Tibial nerve (tissue), 4 donors: ENCODE results near the gene MAGI2. TPM values are rescaled to one million over a fixed set of nuclear protein-coding genes. Genes with fewer than 3 reads are reported as not detected.

Experiments used
- DNase-seq, 2 donors: peaks; one replicate each; pipeline ENCODE4 v3.0.0-alpha.2; 2019; ENCODE audit warnings: low spot score in 2 of 2
- H3K27ac ChIP-seq, 4 donors: fragments of 200-600 bp; sonication (generic) in 3 of 4; one replicate each; pipeline ENCODE4 v1.5.1; 2017 to 2019; ENCODE audit warnings: mild to moderate bottlenecking in 1 of 4
- H3K27me3 ChIP-seq, 2 donors: fragments of 200-600 bp; sonication (generic) in 1 of 2; one replicate each; pipeline versions ENCODE4 v1.5.1 to v1.6.0; 2017 to 2019
- H3K36me3 ChIP-seq, 3 donors: fragments of 200-600 bp; sonication (generic); one replicate each; pipeline ENCODE4 v1.5.1; 2018 to 2019
- H3K4me1 ChIP-seq, 4 donors: fragments of 200-600 bp; sonication (generic) in 3 of 4; one replicate each; pipeline ENCODE4 v1.5.1; 2017 to 2019
- H3K4me3 ChIP-seq, 4 donors: fragments of 200-600 bp; sonication (generic) in 3 of 4; one replicate each; pipeline ENCODE4 v1.5.1; 2017 to 2019; ENCODE audit warnings: mild to moderate bottlenecking in 1 of 4, moderate library complexity in 1 of 4
- H3K9me3 ChIP-seq, 4 donors: fragments of 200-600 bp; sonication (generic) in 3 of 4; one replicate each; pipeline ENCODE4 v1.5.1; 2017 to 2019
- CTCF ChIP-seq, 5 experiments: fragments of 200-600 bp in 3 of 5; fragments of 450-650 bp in 2 of 5; sonication (generic) in 3 of 5; IDR thresholded peaks; one replicate each; pipeline ENCODE4 v1.5.1; 2016 to 2019; ENCODE audit warnings: antibody characterized with exemption in 5 of 5, mild to moderate bottlenecking in 3 of 5, moderate library complexity in 2 of 5
- EP300 ChIP-seq, 2 donors: sonication (generic); formaldehyde crosslinking; IDR thresholded peaks; one replicate each; pipeline ENCODE4 v1.6.1; 2017; ENCODE audit warnings: antibody characterized with exemption in 2 of 2, mild to moderate bottlenecking in 1 of 2
- POLR2A ChIP-seq, 2 donors: fragments of 450-650 bp; IDR thresholded peaks; one replicate each; pipeline ENCODE4 v1.6.1; 2017; ENCODE audit warnings: antibody characterized with exemption in 2 of 2, mild to moderate bottlenecking in 2 of 2, moderate library complexity in 2 of 2
- WGBS, 2 donors: methylation state at CpG; one replicate each; pipeline ENCODE4 v1.1.5; 2018; 5-methylcytosine and 5-hydroxymethylcytosine counted together
- total RNA-seq, 4 donors: library from RNA; depleted of rRNA; stranded (reverse); fragments of >200 nt; gene quantifications; one replicate each; pipeline ENCODE4 v1.1.0, GENCODE V29; 2016

Gene MAGI2
- total RNA-seq, 4 donors from 2014 or later = 33.6 to 58.2 (median 55.6) TPM

- H3K27ac ChIP-seq = no peak overlapping the region
- 42 to 50% methylated on average over 2 of the region's 2 CpGs for WGBS, 2 donors
- no peaks in the 10 kb centered on the region for H3K4me1 ChIP-seq
- no peaks in the 10 kb centered on the region for H3K27me3 ChIP-seq
- no peaks in the 10 kb centered on the region for H3K36me3 ChIP-seq
- no peak for TF ChIP-seq CTCF (IDR thresholded peaks at IDR 0.05)
- DNase-seq = no peak
- H3K9me3 ChIP-seq = peaks cover 0 to 2% (median 0%) of the 10 kb centered on the region in 4 donors
- no peak overlapping the region for H3K4me3 ChIP-seq
Measured at GRCh38 chr7:79180533-79180932, 272.9 kb downstream of the MAGI2 start.

GRCh38 chr7:79176859-79177477, 276.5 kb downstream of the MAGI2 start:
- H3K27ac ChIP-seq = no peak overlapping the region
- no peaks in the 10 kb centered on the region for H3K27me3 ChIP-seq
- no peaks in the 10 kb centered on the region for H3K4me1 ChIP-seq
- 13 to 14% methylated on average over 8 of the region's 8 CpGs for WGBS, 2 donors
- peaks cover 0 to 2% (median 0%) of the 10 kb centered on the region in 4 donors for H3K9me3 ChIP-seq
- TF ChIP-seq EP300 (IDR thresholded peaks at IDR 0.05) (no peak), POLR2A (IDR thresholded peaks at IDR 0.05) (no peak), CTCF (IDR thresholded peaks at IDR 0.05) (peak; percentile 19 to 60 (median 44))
- no peaks in the 10 kb centered on the region for H3K36me3 ChIP-seq
- DNase-seq = peak in 1 of 2 donors; percentile 18
- H3K4me3 ChIP-seq = no peak overlapping the region

GRCh38 chr7:79175374-79175773, 278.1 kb downstream of the MAGI2 start:
- DNase-seq = no peak
- no peaks in the 10 kb centered on the region for H3K4me1 ChIP-seq
- WGBS, 2 donors = 87 to 92% methylated on average over 3 of the region's 3 CpGs

GRCh38 chr7:79165225-79165624, 288.2 kb downstream of the MAGI2 start:
- H3K4me3 ChIP-seq = no peak overlapping the region
- no peaks in the 10 kb centered on the region for H3K27me3 ChIP-seq
- no peaks in the 10 kb centered on the region for H3K36me3 ChIP-seq
- peaks cover 0 to 5% (median 0%) of the 10 kb centered on the region in 4 donors for H3K4me1 ChIP-seq
- no peak for DNase-seq
- 72 to 83% methylated on average over 1 of the region's 1 CpG for WGBS, 2 donors
- H3K9me3 ChIP-seq = no peaks in the 10 kb centered on the region
- TF ChIP-seq CTCF (IDR thresholded peaks at IDR 0.05) (no peak), POLR2A (IDR thresholded peaks at IDR 0.05) (no peak), EP300 (IDR thresholded peaks at IDR 0.05) (no peak)
- H3K27ac ChIP-seq = no peak overlapping the region

More at GRCh38 chr7:79175374-79175773, 278.1 kb downstream of the MAGI2 start:
- no peak for TF ChIP-seq POLR2A (IDR thresholded peaks at IDR 0.05)
- TF ChIP-seq CTCF (IDR thresholded peaks at IDR 0.05) = no peak
- TF ChIP-seq EP300 (IDR thresholded peaks at IDR 0.05) = no peak
- no peak overlapping the region for H3K4me3 ChIP-seq
- no peaks in the 10 kb centered on the region for H3K36me3 ChIP-seq
- no peak overlapping the region for H3K27ac ChIP-seq
- peaks cover 0 to 2% (median 0%) of the 10 kb centered on the region in 4 donors for H3K9me3 ChIP-seq
- H3K27me3 ChIP-seq = no peaks in the 10 kb centered on the region

GRCh38 chr7:79159040-79159664, 294.3 kb downstream of the MAGI2 start:
- Histone ChIP-seq H3K4me1 (peaks cover 0 to 5% (median 0%) of the 10 kb centered on the region in 4 donors), H3K36me3 (no peaks in the 10 kb centered on the region), H3K27me3 (no peaks in the 10 kb centered on the region), H3K9me3 (no peaks in the 10 kb centered on the region), H3K27ac (no peak overlapping the region), H3K4me3 (no peak overlapping the region)
- DNase-seq = no peak
- WGBS, 2 donors = 92 to 94% methylated on average over 5 of the region's 5 CpGs
- TF ChIP-seq CTCF (IDR thresholded peaks at IDR 0.05) (no peak), POLR2A (IDR thresholded peaks at IDR 0.05) (no peak), EP300 (IDR thresholded peaks at IDR 0.05) (no peak)
